ENCODE results near the gene TEF.

Gene TEF

DNA sequence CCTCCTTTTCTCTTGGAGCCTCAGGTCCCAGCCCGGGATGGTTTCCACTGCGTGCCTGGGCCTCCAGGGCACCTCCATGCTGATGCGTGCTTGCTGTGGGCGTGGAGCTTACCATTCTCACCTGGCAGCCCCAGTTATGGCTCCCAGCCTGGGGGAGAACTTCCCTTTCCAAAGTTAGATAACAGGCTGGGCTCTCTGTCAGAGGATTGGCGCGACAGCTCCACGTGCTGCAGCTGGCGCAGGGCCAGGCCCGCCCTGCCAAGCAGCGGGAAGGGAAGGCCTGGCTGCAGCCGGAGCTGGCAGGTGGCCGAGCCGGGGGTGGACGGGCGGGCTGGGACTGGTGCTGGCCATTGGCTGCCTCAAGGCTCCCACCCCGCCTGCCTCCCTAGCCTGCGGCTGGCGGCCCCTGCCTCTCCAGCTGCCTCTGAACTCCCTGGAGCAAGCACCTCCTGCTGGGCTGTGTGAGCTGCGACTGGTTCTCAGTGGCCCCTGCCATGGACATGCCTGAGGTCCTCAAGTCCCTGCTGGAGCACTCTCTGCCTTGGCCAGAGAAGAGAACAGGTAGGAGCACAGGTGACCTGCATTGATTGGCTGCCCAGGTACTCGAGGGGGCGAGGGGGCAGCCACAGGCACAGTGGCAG lies 14.6 kb upstream of the TEF start:
- peak; percentile 99 for DNase-seq (ENCODE audit: low read depth)
- TF ChIP-seq, protein P1, sequence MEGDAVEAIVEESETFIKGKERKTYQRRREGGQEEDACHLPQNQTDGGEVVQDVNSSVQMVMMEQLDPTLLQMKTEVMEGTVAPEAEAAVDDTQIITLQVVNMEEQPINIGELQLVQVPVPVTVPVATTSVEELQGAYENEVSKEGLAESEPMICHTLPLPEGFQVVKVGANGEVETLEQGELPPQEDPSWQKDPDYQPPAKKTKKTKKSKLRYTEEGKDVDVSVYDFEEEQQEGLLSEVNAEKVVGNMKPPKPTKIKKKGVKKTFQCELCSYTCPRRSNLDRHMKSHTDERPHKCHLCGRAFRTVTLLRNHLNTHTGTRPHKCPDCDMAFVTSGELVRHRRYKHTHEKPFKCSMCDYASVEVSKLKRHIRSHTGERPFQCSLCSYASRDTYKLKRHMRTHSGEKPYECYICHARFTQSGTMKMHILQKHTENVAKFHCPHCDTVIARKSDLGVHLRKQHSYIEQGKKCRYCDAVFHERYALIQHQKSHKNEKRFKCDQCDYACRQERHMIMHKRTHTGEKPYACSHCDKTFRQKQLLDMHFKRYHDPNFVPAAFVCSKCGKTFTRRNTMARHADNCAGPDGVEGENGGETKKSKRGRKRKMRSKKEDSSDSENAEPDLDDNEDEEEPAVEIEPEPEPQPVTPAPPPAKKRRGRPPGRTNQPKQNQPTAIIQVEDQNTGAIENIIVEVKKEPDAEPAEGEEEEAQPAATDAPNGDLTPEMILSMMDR (conservative IDR thresholded peaks at IDR 0.05; ENCODE audit: low read depth, low read length): peak; percentile 53
- peak overlapping the region; percentile 26 for H3K4me3 ChIP-seq (ENCODE audit: low read depth, low read length)

DNA sequence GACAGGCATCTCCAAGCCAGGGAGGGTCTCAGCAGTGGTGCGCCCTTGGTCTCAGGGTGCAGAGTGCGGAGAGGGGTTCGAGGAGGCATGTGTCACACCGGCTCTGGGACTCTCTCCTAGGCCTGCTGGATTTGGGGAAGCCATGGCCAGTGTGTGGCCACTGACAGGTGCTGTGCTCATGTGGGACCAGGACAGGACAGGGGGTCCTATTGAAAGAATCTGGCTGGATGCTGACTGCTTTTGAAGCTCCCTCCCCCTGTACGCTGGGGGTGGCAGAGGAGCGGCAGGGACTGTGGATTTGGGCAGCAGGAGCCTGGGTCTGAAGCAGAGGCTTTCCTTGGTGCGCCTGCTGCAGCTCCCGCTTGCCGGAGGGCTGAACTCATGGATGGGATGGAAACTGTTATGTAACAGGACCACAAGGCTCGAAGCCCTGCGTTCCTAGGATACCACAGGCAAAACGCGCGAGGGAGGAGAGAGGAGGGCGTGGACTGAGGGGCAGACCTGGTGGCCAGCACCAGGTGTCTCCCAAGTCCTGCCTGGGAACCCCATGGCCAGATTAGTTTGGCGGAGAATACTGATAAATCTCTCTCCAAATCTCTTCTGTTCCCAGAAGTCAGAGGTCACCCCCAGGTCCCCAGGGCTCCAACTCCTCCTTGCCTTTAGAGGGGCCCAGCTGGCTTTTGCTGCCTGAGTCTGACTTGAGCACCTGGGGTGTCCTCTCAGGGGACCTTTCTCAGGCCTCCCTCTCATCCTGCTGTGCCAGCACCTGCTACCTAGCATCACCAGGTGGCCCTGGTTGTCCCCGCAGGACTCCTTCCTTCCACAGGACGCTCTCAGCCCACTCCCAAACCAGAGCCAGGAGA lies 13.8 kb upstream of the TEF start:
- peak overlapping the region; percentile 26 for H3K4me3 ChIP-seq (ENCODE audit: low read depth, low read length)
- DNase-seq (ENCODE audit: low read depth): peak; percentile 68
- TF ChIP-seq, protein P1 (conservative IDR thresholded peaks at IDR 0.05; ENCODE audit: low read depth, low read length): no peak

DNA sequence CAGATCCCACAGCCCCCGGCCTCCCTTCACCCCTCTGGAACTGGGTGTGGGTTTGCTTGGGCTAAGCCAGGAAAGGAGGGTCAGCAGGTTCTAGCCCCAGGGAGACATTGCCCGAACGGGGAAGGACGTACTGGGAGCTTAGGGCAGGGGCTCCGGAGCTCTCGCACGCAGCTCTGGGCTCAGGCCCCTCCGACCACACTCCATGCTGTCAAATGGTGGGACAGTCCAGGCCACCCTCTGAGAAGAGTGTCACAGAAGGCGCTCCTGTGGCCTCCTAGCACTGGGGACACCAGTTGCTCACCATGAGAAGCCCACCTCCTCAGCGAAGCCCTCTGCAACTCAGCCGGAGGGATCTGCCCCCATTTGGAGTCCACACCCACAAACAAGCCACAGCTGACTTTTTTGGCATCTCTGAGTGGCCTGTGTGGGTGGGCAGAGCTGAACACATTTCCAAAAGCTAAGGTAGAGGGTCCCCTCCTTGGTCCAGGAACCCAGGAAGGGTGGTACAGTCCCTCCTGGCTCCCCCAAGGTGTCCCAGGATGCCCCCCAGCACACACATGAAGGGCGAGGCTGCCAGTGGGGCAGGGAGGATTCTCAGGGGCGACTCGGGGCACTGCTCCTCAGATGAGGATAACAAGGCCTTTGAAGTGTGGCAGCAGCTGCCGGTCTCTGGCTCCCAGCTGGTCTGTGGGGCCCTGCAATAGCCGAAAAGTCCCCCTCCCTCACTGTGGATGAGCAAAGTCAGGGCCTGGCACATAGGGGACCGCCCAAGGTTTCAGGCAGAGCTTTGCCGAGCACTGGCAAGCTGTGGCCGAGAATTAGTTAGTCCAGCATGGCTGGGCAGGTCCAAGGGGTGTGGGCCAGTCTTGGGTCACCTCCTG lies 13.0 kb upstream of the TEF start:
- no peak for DNase-seq (ENCODE audit: low read depth)
- TF ChIP-seq, protein P1 (conservative IDR thresholded peaks at IDR 0.05; ENCODE audit: low read depth, low read length): no peak
- no peak overlapping the region for H3K4me3 ChIP-seq (ENCODE audit: low read depth, low read length)

DNA sequence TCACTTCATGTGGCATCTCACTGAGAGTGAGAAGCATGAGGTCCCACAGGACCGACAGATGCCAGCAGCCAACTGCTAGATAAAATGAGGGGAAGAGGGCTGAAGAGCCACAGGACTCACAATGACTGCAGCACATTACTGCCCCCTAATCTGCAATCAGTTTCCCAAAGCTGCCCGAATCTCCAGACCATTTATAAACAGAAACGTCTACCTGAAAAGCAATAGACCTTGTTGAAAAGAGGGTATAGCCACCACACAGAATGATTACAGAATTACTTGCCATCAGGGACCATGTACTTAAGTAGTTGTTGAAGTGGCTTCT lies 12.4 kb upstream of the TEF start:
- no peak overlapping the region for H3K4me3 ChIP-seq (ENCODE audit: low read depth, low read length)
- no peak for DNase-seq (ENCODE audit: low read depth)
- TF ChIP-seq, protein P1 (conservative IDR thresholded peaks at IDR 0.05; ENCODE audit: low read depth, low read length): no peak

DNA sequence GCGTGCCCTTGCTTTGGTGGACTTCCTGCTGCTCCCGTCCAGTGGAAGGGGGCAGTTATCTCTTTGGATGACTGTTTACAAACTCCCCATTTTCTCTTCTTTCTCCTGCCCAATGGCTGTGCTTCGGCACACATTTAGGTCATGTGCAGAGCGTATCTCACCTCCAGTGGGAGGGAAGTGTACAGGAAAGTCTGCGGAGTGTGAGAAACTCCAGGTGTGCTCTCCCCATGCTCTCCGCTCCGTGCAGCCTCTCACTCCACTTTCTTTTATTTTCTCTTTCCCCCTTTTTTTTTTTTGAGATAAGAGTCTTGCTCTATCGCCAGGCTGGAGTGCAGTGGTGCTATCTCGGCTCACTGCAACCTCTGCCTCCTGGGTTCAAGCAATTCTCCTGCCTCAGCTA lies 11.9 kb upstream of the TEF start:
- H3K4me3 ChIP-seq (ENCODE audit: low read depth, low read length): no peak overlapping the region
- TF ChIP-seq, protein P1 (conservative IDR thresholded peaks at IDR 0.05; ENCODE audit: low read depth, low read length): no peak
- no peak for DNase-seq (ENCODE audit: low read depth)

DNA sequence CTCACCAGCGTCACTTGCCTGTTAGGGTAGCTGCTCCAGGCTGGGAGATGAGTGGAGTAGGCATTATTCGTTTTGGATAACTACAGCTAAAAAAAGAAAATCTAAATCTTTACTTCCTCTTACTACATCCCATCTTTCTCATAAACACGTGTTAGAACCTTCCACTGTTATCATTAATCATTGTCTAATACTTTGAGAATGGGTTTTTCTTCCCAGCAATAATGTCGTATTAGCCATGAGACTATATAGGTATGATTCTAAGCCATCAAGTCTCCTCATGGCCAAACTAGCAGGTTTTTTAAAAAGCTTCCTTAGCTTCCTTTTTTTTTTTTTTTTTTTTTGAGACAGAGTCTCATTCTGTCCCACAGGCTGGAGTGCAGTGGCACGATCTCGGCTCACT lies 3.9 kb upstream of the TEF start:
- no peak overlapping the region for H3K4me3 ChIP-seq (ENCODE audit: low read depth, low read length)
- no peak for DNase-seq (ENCODE audit: low read depth)
- TF ChIP-seq, protein P1 (conservative IDR thresholded peaks at IDR 0.05; ENCODE audit: low read depth, low read length): no peak
